Liver (tissue), 9 donors: ENCODE results near the gene LAMA1. TPM values are rescaled to one million over a fixed set of nuclear protein-coding genes. Genes with fewer than 3 reads are reported as not detected.

Experiments
- DNase-seq: peaks from one replicate; pipeline ENCODE4 v3.0.0-alpha.2; 2017; ENCODE audit warnings: low spot score
- H3K27ac ChIP-seq, 2 donors: one replicate each; pipeline ENCODE4 v1.7.0; 2013; ENCODE audit warnings: inconsistent platforms in 2 of 2, low read length in 2 of 2, control low read depth in 1 of 2, low read depth in 1 of 2, mild to moderate bottlenecking in 1 of 2
- H3K27me3 ChIP-seq, 4 donors: one replicate each; pipeline versions ENCODE4 v1.6.1 to v1.7.0; 2013; ENCODE audit warnings: low read length in 3 of 4, inconsistent platforms in 1 of 4, mild to moderate bottlenecking in 1 of 4, moderate library complexity in 1 of 4; ENCODE audit not compliant: control insufficient read depth in 4 of 4, insufficient read depth in 4 of 4
- H3K36me3 ChIP-seq, 4 donors: one replicate each; pipeline versions ENCODE4 v1.6.1 to v1.7.0; 2013; ENCODE audit warnings: low read length in 3 of 4, mild to moderate bottlenecking in 3 of 4, low read depth in 1 of 4, moderate library complexity in 1 of 4; ENCODE audit not compliant: control insufficient read depth in 4 of 4, insufficient read depth in 3 of 4
- H3K4me1 ChIP-seq, 4 donors: one replicate each; pipeline versions ENCODE4 v1.6.1 to v1.7.0; 2013; ENCODE audit warnings: low read length in 3 of 4, mild to moderate bottlenecking in 3 of 4, moderate library complexity in 1 of 4; ENCODE audit not compliant: control insufficient read depth in 4 of 4, insufficient read depth in 4 of 4
- H3K4me3 ChIP-seq, 3 donors: one replicate each; pipeline versions ENCODE4 v1.6.1 to v1.7.0; 2013; ENCODE audit warnings: low read length in 3 of 3, control low read depth in 1 of 3, low read depth in 1 of 3, mild to moderate bottlenecking in 1 of 3
- H3K9ac ChIP-seq, 2 donors: one replicate each; pipeline ENCODE4 v1.7.0; 2013; ENCODE audit warnings: low read length in 2 of 2, mild to moderate bottlenecking in 2 of 2, moderate library complexity in 2 of 2, control low read depth in 1 of 2, low read depth in 1 of 2
- H3K9me3 ChIP-seq, 4 donors: one replicate each; pipeline versions ENCODE4 v1.6.1 to v1.7.0; 2013; ENCODE audit warnings: low read length in 3 of 4; ENCODE audit not compliant: control insufficient read depth in 4 of 4
- ATF3 ChIP-seq: IDR thresholded peaks from 2 replicates; pipeline ENCODE4 v1.6.1; 2016; ENCODE audit warnings: antibody characterized with exemption
- CTCF ChIP-seq: fragments of 150-350 bp; IDR thresholded peaks from 2 replicates; pipeline ENCODE4 v1.5.1; 2017; ENCODE audit warnings: improper control_type of control experiment, low read depth, low read length; ENCODE audit not compliant: missing input control
- EGR1 ChIP-seq, 2 donors: IDR thresholded peaks; 2 replicates each; pipeline ENCODE4 v1.6.1; 2016 to 2018; ENCODE audit warnings: antibody characterized with exemption in 2 of 2, low read depth in 2 of 2
- FOXA1 ChIP-seq: IDR thresholded peaks from 2 replicates; pipeline ENCODE4 v1.6.1; 2016; ENCODE audit warnings: antibody characterized with exemption
- FOXA2 ChIP-seq: IDR thresholded peaks from 2 replicates; pipeline ENCODE4 v1.6.1; 2016; ENCODE audit warnings: antibody characterized with exemption
- GABPA ChIP-seq, 2 donors: IDR thresholded peaks in 1 of 2; conservative IDR thresholded peaks in 1 of 2; 2 replicates each; pipeline ENCODE4 v1.6.1; 2016; ENCODE audit warnings: antibody characterized with exemption in 2 of 2, mild to moderate bottlenecking in 1 of 2, moderate library complexity in 1 of 2
- HNF4A ChIP-seq, 2 donors: conservative IDR thresholded peaks; 2 replicates each; pipeline ENCODE4 v1.6.1; 2016; ENCODE audit warnings: antibody characterized with exemption in 2 of 2, mild to moderate bottlenecking in 2 of 2
- HNF4G ChIP-seq: IDR thresholded peaks from 2 replicates; pipeline ENCODE4 v1.6.1; 2016; ENCODE audit warnings: antibody characterized with exemption
- JUND ChIP-seq, 2 donors: IDR thresholded peaks; 2 replicates each; pipeline ENCODE4 v1.6.1; 2016; ENCODE audit warnings: antibody characterized with exemption in 2 of 2
- MAX ChIP-seq: IDR thresholded peaks from 2 replicates; pipeline ENCODE4 v1.6.1; 2016; ENCODE audit warnings: antibody characterized with exemption
- NR2F2 ChIP-seq: IDR thresholded peaks from 2 replicates; pipeline ENCODE4 v1.6.1; 2016; ENCODE audit warnings: antibody characterized with exemption
- RAD21 ChIP-seq, 2 donors: IDR thresholded peaks; 2 replicates each; pipeline ENCODE4 v1.6.1; 2016; ENCODE audit warnings: antibody characterized with exemption in 2 of 2, mild to moderate bottlenecking in 2 of 2
- REST ChIP-seq: IDR thresholded peaks from 2 replicates; pipeline ENCODE4 v1.6.1; 2016; ENCODE audit warnings: antibody characterized with exemption, mild to moderate bottlenecking
- RXRA ChIP-seq, 2 donors: IDR thresholded peaks; 2 replicates each; pipeline ENCODE4 v1.6.1; 2017 to 2018; ENCODE audit warnings: antibody characterized with exemption in 2 of 2, mild to moderate bottlenecking in 1 of 2
- SP1 ChIP-seq: IDR thresholded peaks from 2 replicates; pipeline ENCODE4 v1.6.1; 2018; ENCODE audit warnings: antibody characterized with exemption, mild to moderate bottlenecking
- TAF1 ChIP-seq: conservative IDR thresholded peaks from 2 replicates; pipeline ENCODE4 v1.6.1; 2016; ENCODE audit warnings: antibody characterized with exemption, mild to moderate bottlenecking
- YY1 ChIP-seq: IDR thresholded peaks from 2 replicates; pipeline ENCODE4 v1.6.1; 2016; ENCODE audit warnings: antibody characterized with exemption, mild to moderate bottlenecking
- ZBTB33 ChIP-seq: IDR thresholded peaks from 2 replicates; pipeline ENCODE4 v1.6.1; 2016; ENCODE audit warnings: antibody characterized with exemption
- WGBS: extraction: QIAGEN DNeasy Blood & Tissue Kit; methylation state at CpG from one replicate; pipeline ENCODE4 v1.1.7; 2013; 5-methylcytosine and 5-hydroxymethylcytosine counted together
- polyA plus RNA-seq, 2 donors: library from polyadenylated mRNA; stranded (reverse) in 1 of 2; unstranded in 1 of 2; fragments of 200-250 nt in 1 of 2; fragments of >200 nt in 1 of 2; fragmentation: Nextera tagmentation in 1 of 2; extraction: Ambion mirVana in 1 of 2; gene quantifications; one replicate each; pipeline versions ENCODE4 v1.2.1 to v1.2.3, GENCODE V29; 2013 to 2015
- total RNA-seq, 2 donors: library from RNA; depleted of rRNA; stranded (reverse); fragments of >200 nt; gene quantifications; one replicate each; pipeline ENCODE4 v1.2.3, GENCODE V29; 2014
- donor health status: healthy.
- donor health status: healthy.
- donor health status: healthy.
- donor health status: healthy.
- donor health status: healthy.

Gene LAMA1
- total and polyA plus RNA-seq, 4 donors = 0.05 to 0.67 (median 0.43) TPM

- TF ChIP-seq SP1 = no peak
- no peak for TF ChIP-seq MAX
- TF ChIP-seq JUND (IDR thresholded peaks at IDR 0.05) = no peak
- TF ChIP-seq HNF4G = no peak
- no peak for TF ChIP-seq FOXA1
- TF ChIP-seq TAF1 = no peak
- TF ChIP-seq CTCF = no peak
- TF ChIP-seq RAD21 (IDR thresholded peaks at IDR 0.05) = no peak
- no peak for TF ChIP-seq YY1
- no peak for TF ChIP-seq GABPA (IDR thresholded peaks at IDR 0.05 in 1 of 2, conservative IDR thresholded peaks at IDR 0.05 in 1 of 2)
- TF ChIP-seq ATF3 = no peak
- TF ChIP-seq REST = no peak
- TF ChIP-seq NR2F2 = no peak
- TF ChIP-seq FOXA2 = no peak
- no peak for TF ChIP-seq ZBTB33
- Histone ChIP-seq H3K36me3 (no peaks in the 10 kb centered on the region), H3K9ac (no peak overlapping the region), H3K27me3 (peaks cover 0 to 2% (median 0%) of the 10 kb centered on the region in 4 donors), H3K4me3 (no peak overlapping the region), H3K9me3 (peaks cover 0 to 2% (median 0%) of the 10 kb centered on the region in 4 donors), H3K4me1 (no peaks in the 10 kb centered on the region), H3K27ac (no peak overlapping the region)
- 79% methylated on average over 14 of the region's 14 CpGs for WGBS
- DNase-seq = no peak
Measured at GRCh38 chr18:6950641-6951040, 167.0 kb downstream of the LAMA1 start.

- Histone ChIP-seq H3K9me3 (peaks cover 0 to 2% (median 0%) of the 10 kb centered on the region in 4 donors), H3K4me3 (no peak overlapping the region), H3K4me1 (no peaks in the 10 kb centered on the region), H3K36me3 (no peaks in the 10 kb centered on the region), H3K27me3 (peaks cover 0 to 2% (median 0%) of the 10 kb centered on the region in 4 donors), H3K9ac (no peak overlapping the region), H3K27ac (no peak overlapping the region)
- WGBS = 64% methylated on average over 11 of the region's 11 CpGs
- DNase-seq = no peak
- TF ChIP-seq CTCF (no peak), NR2F2 (no peak), JUND (IDR thresholded peaks at IDR 0.05) (no peak), TAF1 (no peak), SP1 (no peak), ATF3 (no peak), RXRA (IDR thresholded peaks at IDR 0.05) (no peak), YY1 (no peak), ZBTB33 (no peak), FOXA1 (no peak), GABPA (IDR thresholded peaks at IDR 0.05 in 1 of 2, conservative IDR thresholded peaks at IDR 0.05 in 1 of 2) (no peak), HNF4A (conservative IDR thresholded peaks at IDR 0.05) (no peak), EGR1 (IDR thresholded peaks at IDR 0.05; ENCODE audit: low read depth in 2 of 2) (no peak)
Measured at GRCh38 chr18:6949800-6950586, 167.6 kb downstream of the LAMA1 start.
